ENCODE results near the gene UACA.

UACA gene

DNA sequence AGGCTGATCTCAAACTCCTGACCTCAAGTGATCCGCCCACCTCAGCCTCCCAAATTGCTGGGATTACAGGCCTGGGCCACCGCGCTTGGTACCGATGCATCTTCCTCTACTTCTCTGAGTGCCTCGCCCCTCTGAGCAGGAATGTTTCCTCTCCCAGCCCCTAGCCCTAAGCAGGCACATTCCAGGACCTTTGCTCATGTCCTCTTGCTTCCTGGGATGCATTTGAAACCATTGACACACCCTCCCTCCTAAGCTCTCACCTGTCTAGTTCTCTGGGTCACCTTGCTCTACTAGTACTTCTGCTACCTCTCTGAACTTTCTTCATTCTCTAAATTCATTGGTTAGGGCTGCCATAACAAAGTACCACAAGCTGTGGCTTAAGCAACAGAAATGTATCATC is 17.9 kb upstream of the UACA start:
- no peak for DNase-seq

GRCh38 chr15:70778258-70779076 is 15.1 kb upstream of the UACA start:
- no peak for DNase-seq

DNA sequence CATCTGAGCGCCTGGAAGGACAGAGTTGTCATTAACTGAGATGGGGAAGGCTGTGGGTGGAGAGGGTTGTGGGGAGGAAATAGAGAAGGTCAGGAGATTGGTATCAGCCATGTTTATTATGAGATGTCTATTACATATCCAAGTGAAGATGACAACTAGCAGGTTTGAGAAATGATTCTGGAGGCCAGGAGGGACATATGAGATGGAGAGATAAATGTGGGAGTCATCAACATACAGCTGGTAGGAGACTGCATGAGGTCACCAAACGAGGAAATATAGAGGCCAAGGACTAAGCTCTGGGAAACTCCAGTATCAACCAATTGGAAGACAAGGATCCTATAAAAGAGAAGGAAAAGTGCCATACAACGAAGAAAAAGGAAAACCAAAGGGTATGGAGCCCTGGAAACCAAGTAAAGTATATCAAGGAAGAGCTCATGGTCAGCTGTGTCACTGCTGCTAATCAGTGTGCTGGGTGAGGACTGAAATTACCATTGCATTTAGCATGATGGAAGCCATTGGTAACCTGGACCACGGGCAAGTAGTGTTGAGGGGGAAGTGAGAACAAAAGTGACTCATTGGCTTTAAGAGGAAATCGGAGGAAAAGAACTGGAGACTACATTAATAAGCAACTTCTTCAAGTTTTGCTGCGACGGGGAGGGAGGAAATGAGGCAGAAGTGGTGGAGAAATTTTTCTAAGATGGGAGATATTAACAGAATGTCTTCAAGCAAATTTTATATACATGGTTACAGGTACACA is 14.0 kb upstream of the UACA start:
- no peak for DNase-seq

DNA sequence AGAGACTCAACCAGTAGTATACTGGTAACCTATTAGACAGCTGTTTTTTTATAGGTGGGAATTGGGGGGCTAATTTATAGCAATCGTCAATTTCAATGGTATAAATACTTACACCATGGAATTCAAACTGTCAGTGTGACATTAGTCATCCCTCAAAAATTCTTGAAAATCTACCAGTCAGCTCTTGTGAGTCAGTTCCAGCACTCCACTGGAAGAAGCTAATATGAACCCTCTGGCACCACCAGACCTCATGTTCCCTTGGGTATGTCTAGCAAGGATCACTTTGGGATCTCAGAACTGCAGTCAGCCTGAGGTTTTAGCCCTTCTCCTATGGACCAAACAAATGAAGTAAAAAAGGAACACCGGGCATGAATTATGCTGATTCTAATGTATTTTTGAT is 11.8 kb upstream of the UACA start:
- no peak for DNase-seq

GRCh38 chr15:70772402-70772801 is 9.0 kb upstream of the UACA start:
- DNase-seq = no peak

GRCh38 chr15:70770863-70771262 is 7.5 kb upstream of the UACA start:
- DNase-seq = no peak

DNA sequence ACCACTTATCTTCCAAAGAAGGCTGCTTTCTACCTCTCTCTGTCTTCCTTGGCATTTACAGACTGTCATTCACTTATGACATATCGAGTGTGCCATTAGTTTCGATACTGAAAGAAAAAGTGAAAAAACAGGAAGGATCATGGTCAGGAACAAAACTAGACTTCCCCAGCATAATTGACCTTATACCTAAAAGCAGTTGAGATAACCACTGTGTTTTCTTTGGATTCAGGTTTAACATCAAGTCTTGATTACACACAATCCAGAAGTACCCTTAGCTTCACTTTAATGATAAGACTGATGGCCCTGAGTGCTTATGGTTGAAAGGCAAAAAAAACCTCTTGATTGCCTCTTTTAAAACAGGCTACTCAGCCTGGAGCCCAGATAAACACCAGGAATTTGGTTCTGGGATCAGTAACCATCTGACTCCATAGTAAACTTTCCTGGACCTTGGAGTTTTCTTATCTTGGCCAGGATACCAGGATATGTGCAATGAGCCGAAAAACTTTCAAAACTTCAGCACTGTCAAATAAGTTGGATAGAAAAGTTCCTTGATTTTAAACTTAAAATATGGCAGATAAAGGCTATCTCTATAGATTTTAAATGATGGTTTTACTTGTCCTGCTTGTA is 5.0 kb upstream of the UACA start:
- DNase-seq = no peak

- DNase-seq = no peak
Measured at GRCh38 chr15:70767667-70768066, 4.3 kb upstream of the UACA start.

- DNase-seq = no peak
Measured at GRCh38 chr15:70766597-70766996, 3.2 kb upstream of the UACA start.

DNA sequence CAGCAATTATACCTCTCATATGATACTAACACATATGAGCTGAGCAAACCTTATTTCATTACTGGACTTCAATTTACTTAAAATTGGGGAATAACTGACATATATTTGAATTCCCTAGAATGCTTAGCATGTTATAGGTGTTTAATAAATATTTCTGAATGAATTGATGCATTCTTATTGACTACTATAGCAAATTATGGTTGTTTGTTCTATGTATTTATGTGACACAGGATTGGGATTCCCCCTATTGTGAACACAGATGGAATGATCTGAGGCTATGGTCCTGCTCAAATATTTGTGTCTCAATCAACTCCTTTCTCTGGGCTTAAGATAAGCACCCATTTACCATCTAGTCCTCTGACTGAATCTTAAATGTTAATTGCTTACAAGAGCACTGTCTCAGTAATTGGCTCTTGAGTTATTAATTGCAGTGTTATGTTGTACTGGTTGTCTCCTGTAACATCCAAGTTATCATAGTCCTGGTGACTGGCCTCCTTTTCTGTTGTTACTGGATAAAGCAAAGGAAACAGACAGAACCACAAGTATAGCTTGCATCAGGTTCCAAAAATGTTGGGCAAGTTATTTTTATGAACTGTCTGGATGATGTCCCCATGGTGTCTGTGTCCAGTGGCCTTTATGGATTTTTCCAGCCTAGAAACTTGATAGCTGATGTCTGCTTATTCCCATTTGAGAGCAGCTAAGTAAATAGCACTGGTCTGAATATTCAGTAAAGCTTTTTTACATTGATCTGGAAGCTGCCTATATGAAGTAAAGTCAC is 2.3 kb upstream of the UACA start:
- no peak for DNase-seq

DNA sequence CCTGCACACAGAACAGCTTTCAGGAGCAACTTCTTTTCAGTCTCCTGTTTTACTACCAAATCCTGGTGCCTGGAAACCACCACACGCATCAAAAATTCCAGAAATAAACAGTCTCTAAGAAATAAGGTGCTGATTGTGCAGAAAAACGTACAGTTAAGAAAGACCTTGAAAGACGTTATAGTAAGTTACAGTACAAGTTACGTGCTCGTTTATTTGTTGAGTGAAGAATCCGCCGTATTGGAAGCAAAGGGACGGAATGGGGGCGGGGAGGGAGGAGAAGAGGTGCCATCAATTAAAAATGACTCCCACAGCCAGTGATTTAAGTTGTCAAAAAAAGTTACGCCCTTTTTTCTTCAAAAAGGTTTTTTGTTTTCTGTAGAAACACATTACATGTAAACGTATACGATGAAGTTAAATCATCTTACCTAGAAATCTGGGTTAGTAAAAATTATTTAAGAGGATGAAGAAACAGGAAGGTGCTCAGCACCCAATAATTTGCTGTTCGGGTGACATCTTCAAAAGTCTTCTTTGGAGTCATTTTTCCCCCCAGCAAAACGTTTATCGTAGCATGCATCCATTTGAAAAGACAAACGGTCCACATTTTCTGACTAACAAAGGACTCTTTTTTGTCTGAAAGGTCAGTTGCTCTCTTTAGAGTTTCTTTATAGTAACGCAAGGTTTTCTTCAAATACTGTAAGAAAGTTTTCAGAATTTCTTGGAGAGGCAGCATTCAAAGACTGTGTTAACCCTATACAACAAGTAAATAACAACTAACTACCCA is 782 bp upstream of the UACA start:
- no peak for DNase-seq

DNA sequence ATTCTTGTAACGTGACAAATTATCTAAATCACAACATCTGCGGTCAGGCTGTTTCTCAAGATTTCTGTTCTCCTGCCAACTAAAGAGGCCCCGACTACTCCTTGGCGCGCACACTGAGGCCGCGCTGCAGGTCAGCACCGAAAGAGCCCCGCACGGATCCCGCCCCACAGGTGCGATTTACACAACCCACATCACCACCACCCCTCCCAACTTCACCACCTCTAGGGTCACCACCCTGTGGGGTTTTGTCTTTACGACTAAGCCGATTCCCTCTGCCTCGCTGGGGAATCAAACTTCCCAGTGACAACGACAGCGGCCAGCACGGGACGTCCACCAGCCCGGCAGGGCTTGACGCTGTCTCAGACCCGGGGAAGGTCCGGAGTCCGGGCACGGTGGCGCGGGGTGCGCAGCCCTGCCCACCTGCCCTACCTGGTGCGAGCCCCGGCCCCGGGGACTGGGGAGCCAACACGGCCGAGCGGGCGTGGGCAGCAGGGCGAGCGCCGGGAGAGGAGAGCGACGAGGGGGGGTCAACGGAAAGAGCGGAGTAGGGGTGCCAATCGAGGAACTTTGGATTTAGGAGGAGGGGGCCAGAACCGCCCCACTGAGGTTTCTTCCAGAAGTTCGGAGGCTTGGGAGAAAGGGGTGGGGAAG is 764 bp downstream of the UACA start:
- DNase-seq = no peak

- DNase-seq = no peak
Measured at GRCh38 chr15:70761931-70762468, 1.4 kb downstream of the UACA start.

DNA sequence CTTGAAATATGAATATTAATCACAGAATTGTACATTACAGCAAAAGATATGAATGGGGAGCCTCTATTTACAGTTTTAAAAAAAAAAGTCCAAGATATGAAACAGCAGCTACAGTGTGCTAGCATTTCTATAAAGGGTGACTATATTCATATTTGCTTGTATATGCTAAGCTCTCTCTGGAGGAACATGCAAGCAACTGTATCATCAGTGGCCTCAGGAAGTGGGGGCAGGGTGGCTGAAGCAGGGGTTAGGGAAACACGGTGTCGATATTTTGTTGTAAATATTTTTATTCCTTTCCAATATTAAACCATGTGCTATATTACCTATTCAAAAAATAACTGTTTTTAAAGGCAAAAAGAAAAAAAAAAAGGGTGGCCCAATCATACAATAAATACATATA is 2.3 kb downstream of the UACA start:
- DNase-seq = no peak

DNA sequence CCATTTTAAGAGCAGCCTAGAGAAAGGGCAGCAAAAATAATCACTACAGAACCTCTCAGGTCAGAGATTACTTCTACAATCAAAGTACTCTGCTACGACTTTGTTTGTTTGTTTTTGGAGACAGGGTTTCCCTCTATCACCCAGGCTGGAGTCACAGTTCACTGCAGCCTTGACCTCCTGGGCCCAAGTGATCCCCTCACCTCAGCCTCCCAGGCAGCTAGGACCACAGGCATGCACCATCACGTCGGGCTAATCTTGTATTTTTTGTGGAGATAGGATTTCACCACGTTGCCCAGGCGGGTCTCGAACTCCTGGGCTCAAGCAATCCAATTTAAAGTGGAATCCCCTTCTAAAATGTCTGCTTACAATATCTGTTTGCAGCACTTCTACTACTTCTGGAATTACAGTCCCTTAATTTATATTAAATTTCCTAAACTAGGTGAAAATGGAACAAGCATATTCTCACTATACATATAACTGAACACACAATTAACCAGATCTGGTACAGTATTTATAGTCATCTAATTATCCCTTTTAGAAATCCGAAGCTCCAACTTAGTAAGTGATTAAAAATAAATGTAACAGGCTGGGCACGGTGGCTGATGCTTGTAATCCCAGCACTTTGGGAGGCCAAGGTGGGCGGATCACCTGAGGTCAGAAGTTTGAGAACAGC is 4.4 kb downstream of the UACA start:
- DNase-seq = no peak

DNA sequence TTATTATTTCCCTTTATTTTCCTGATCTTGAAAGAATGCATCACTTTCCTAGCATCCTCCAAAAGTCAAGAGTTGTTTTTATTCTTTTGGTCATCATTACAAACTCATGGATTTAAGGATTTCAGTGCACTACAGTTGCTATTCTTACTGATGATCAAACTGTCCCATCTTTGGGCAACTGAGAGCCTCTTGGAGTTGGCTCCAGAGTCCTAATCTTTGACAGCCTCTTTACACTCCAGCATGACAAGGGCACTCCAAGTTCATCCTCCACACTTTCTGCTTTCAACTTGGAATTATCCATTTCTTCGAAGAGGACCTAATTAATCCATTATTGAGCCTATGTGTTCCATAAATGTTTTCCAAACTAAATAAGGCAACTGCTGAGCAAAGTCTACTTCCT is 5.7 kb downstream of the UACA start:
- no peak for DNase-seq

GRCh38 chr15:70754862-70755261 is 8.5 kb downstream of the UACA start:
- DNase-seq = no peak

DNA sequence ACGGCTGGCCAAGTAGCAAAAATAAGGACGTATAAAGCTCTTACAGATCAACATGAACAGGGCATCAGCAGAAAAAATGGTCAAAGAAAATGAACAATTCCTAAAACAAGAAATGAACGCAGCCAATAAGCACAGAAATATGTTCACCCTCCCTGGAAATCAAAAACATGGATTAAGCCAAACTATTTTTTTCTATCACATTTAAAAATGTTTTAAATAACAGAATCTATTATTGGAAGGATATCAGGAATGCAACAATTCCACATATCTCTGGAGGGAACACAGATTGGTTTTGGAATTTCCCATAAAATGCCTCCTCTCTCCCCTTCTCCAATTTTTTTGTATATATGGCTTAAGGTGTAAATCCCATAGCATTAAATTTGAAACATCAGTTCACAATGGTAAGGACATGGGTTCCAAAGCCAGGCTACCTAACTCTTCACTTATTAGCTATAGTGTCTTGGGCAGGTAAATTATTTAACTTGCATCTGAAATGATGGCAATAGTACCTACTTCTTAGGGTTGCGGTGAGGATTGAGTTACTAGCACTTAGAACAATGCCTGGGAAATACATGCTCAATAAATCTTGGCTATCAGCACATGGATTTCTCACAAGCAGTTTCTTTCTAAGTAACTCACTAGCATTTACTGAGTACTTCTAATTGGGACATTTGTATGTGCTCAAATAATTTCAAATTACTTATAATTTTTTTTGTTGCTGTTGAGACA is 10.1 kb downstream of the UACA start:
- DNase-seq = no peak

GRCh38 chr15:70752193-70752635 is 11.1 kb downstream of the UACA start:
- DNase-seq = no peak

Measured in T-helper 9 cell (primary cell).